GM18873 (cell line): ENCODE results near the gene PYM1.
"Not testable (repeated sequence)": the region's sequence is repeated elsewhere in the genome, so short reads cannot be mapped to it uniquely, and the experiment has no call there.

ENCODE experiments used
- ATAC-seq: cut with Tn5 transposase; IDR thresholded peaks from one replicate; pipeline ENCODE4 v1.9.1; 2021; ENCODE audit warnings: mild to moderate bottlenecking, moderate library complexity, moderate number of reproducible peaks; ENCODE audit not compliant: unreplicated experiment, low FRiP score

The PYM1 gene

GRCh38 chr12:55940065-55940732 lies 12.5 kb upstream of the PYM1 start:
- peak; percentile 92 for ATAC-seq

- ATAC-seq, result no peak
These were observed 11.3 kb upstream of the PYM1 start for GRCh38 chr12:55938826-55939501.

- ATAC-seq, result no peak
These were observed 10.3 kb upstream of the PYM1 start for GRCh38 chr12:55937981-55938380.

- ATAC-seq, result no peak
These were observed 8.1 kb upstream of the PYM1 start for GRCh38 chr12:55935738-55936151.

- ATAC-seq, result no peak
These were observed 7.1 kb upstream of the PYM1 start for GRCh38 chr12:55934773-55935172.

GRCh38 chr12:55933799-55934742 lies 6.4 kb upstream of the PYM1 start:
- ATAC-seq, result no peak

GRCh38 chr12:55933169-55933798 lies 5.6 kb upstream of the PYM1 start:
- ATAC-seq, result no peak

- no peak for ATAC-seq
These were observed 4.8 kb upstream of the PYM1 start for GRCh38 chr12:55932551-55932910.

GRCh38 chr12:55931780-55932550 lies 4.3 kb upstream of the PYM1 start:
- ATAC-seq, result no peak

GRCh38 chr12:55931317-55931779 lies 3.7 kb upstream of the PYM1 start:
- ATAC-seq, result no peak

GRCh38 chr12:55930771-55931316 lies 3.1 kb upstream of the PYM1 start, which contains the start of gene DGKA:
TSS of gene DGKA (plus strand) at chr12:55931162. CDS start at chr12:55936504, 5,342 bp downstream.
- no peak for ATAC-seq

- ATAC-seq, result peak; percentile 25
These were observed 1.7 kb upstream of the PYM1 start for GRCh38 chr12:55929306-55929791.

- peak; percentile 43 for ATAC-seq
These were observed 731 bp downstream of the PYM1 start for GRCh38 chr12:55926738-55927587.

- ATAC-seq, result no peak
These were observed 1.6 kb downstream of the PYM1 start for GRCh38 chr12:55925870-55926737.

- ATAC-seq, result no peak
These were observed 2.3 kb downstream of the PYM1 start for GRCh38 chr12:55925371-55925770.

- ATAC-seq, result not testable (repeated sequence)
These were observed 4.0 kb downstream of the PYM1 start for GRCh38 chr12:55923648-55924047.

- ATAC-seq, result no peak
These were observed 5.6 kb downstream of the PYM1 start for GRCh38 chr12:55922126-55922525.
